Gastrocnemius medialis (tissue), 4 donors: ENCODE results near the gene DSCAML1. TPM values are rescaled to one million over a fixed set of nuclear protein-coding genes. Genes with fewer than 3 reads are reported as not detected.

Experiments used
- ATAC-seq, 2 donors: fragments of 150-250 bp; one replicate each; pipeline ENCODE4 v1.9.1; 2016
- DNase-seq, 2 donors: peaks; one replicate each; pipeline ENCODE4 v3.0.0-alpha.2; 2019
- H3K27ac ChIP-seq, 4 donors: fragments of 200-600 bp; sonication (generic); 1 replicate in 1 of 4; 2 replicates in 3 of 4; pipeline ENCODE4 v1.5.1; 2016 to 2018; ENCODE audit warnings: mild to moderate bottlenecking in 2 of 4, moderate library complexity in 1 of 4
- H3K27me3 ChIP-seq, 3 donors: fragments of 200-600 bp; sonication (generic) in 2 of 3; 1 replicate in 1 of 3; 2 replicates in 2 of 3; pipeline versions ENCODE4 v1.5.1 to v1.6.0; 2016 to 2019; ENCODE audit warnings: mild to moderate bottlenecking in 1 of 3, moderate library complexity in 1 of 3
- H3K36me3 ChIP-seq, 2 donors: fragments of 200-600 bp; sonication (generic) in 1 of 2; one replicate each; pipeline ENCODE4 v1.5.1; 2017 to 2018
- H3K4me1 ChIP-seq, 2 donors: fragments of 200-600 bp; sonication (generic) in 1 of 2; one replicate each; pipeline ENCODE4 v1.5.1; 2016 to 2017; ENCODE audit warnings: mild to moderate bottlenecking in 2 of 2
- H3K4me3 ChIP-seq, 4 donors: fragments of 200-600 bp; sonication (generic) in 3 of 4; 1 replicate in 1 of 4; 2 replicates in 3 of 4; pipeline ENCODE4 v1.5.1; 2016 to 2019; ENCODE audit warnings: mild to moderate bottlenecking in 2 of 4
- H3K9me3 ChIP-seq, 3 donors: fragments of 200-600 bp; sonication (generic) in 2 of 3; 1 replicate in 1 of 3; 2 replicates in 2 of 3; pipeline ENCODE4 v1.5.1; 2016 to 2019
- CTCF ChIP-seq, 5 experiments: fragments of 450-650 bp in 3 of 5; fragments of 200-600 bp in 2 of 5; sonication (generic) in 2 of 5; IDR thresholded peaks in 4 of 5; conservative IDR thresholded peaks in 1 of 5; 1 replicate in 4 of 5; 2 replicates in 1 of 5; pipeline ENCODE4 v1.5.1; 2016 to 2019; ENCODE audit warnings: antibody characterized with exemption in 5 of 5, mild to moderate bottlenecking in 3 of 5, moderate library complexity in 3 of 5
- POLR2A ChIP-seq, 2 donors: fragments of 450-650 bp; IDR thresholded peaks; one replicate each; pipeline ENCODE4 v1.6.1; 2017; ENCODE audit warnings: antibody characterized with exemption in 2 of 2, mild to moderate bottlenecking in 2 of 2, moderate library complexity in 2 of 2
- in situ Hi-C, 4 donors: fragments of 200-750 bp; cut with MboI; loops; one replicate each; pipeline versions ENCODE4 v1.15.0 to v1.8.0; 2017; ENCODE audit warnings: low sequenced_read_pairs in 4 of 4
- intact Hi-C: fragments of 100-400 bp; cut with DNase I; formaldehyde crosslinking; loops from one replicate; pipeline ENCODE4 v1.15.1; 2023; ENCODE audit warnings: low total_unique reads
- total RNA-seq, 4 donors: library from RNA; depleted of rRNA; stranded (reverse); fragments of >200 nt; gene quantifications; one replicate each; pipeline versions ENCODE4 v1.1.0 to v1.2.3, GENCODE V29; 2016

The DSCAML1 gene
- total RNA-seq, 4 donors from 2014 or later = 0.05 to 0.15 (median 0.07) TPM

DNA sequence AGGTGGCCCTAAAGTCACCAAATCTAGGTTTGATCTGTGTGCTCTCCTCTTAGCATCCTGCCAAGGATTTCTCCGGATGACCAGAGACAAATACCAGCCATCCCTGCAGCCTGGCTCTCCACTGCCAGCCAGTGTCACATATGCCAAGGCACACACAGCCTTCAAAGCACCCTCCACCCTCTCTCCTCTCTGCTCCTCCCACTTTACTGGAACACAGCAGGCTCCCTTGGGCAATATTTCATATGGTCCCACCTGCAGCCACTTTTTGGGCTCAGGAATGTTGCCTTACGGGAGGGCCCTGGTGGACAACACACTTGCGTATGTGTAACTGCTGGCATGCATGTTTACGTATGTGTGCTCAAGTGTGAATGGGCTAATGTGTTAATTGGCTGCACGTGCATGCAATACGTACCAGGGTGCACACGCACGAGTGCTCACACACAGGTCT is 285.5 kb downstream of the DSCAML1 start:
- TF ChIP-seq CTCF (IDR thresholded peaks at IDR 0.05 in 4 of 5, conservative IDR thresholded peaks at IDR 0.05 in 1 of 5) = no peak
- TF ChIP-seq POLR2A (IDR thresholded peaks at IDR 0.05) = no peak
- Histone ChIP-seq H3K27me3 (no peaks in the 10 kb centered on the region), H3K27ac (no peak overlapping the region), H3K9me3 (no peaks in the 10 kb centered on the region), H3K36me3 (no peaks in the 10 kb centered on the region), H3K4me1 (no peaks in the 10 kb centered on the region), H3K4me3 (no peak overlapping the region)
- ATAC-seq = no peak
- no peak for DNase-seq
- in situ Hi-C loops = no loop called here
- intact Hi-C loops = no loop called here

DNA sequence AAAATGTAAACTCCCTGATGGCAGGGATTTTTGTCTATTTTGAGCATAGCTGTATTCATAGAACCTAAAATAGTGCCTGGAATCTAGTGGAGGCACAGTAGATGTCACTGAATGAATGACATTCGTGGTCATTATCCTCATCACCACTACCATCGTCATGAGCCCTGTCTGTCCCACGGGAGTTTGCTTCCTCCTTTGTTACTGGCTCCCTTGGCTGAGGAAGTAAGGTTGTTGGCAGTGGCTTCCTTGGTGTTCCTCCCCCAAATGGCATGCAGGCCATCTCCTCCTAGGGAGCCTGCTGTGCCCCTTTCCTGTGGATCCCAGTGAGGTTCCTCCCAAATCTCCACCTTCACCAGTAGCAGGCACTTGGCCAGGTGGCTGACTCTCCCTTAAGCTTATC is 286.4 kb downstream of the DSCAML1 start:
- H3K27ac ChIP-seq = no peak overlapping the region
- in situ Hi-C loops = no loop called here
- H3K9me3 ChIP-seq = no peaks in the 10 kb centered on the region
- no peaks in the 10 kb centered on the region for H3K27me3 ChIP-seq
- TF ChIP-seq POLR2A (IDR thresholded peaks at IDR 0.05) (no peak), CTCF (IDR thresholded peaks at IDR 0.05 in 4 of 5, conservative IDR thresholded peaks at IDR 0.05 in 1 of 5) (no peak)
- intact Hi-C loops = no loop called here
- ATAC-seq = no peak
- DNase-seq = no peak
- H3K4me1 ChIP-seq = no peaks in the 10 kb centered on the region
- H3K4me3 ChIP-seq = no peak overlapping the region
- no peaks in the 10 kb centered on the region for H3K36me3 ChIP-seq

- Histone ChIP-seq H3K4me3 (no peak overlapping the region), H3K27ac (no peak overlapping the region), H3K36me3 (no peaks in the 10 kb centered on the region), H3K4me1 (no peaks in the 10 kb centered on the region), H3K27me3 (no peaks in the 10 kb centered on the region), H3K9me3 (no peaks in the 10 kb centered on the region)
- in situ Hi-C loops = no loop called here
- TF ChIP-seq POLR2A (IDR thresholded peaks at IDR 0.05) = no peak
- no peak for TF ChIP-seq CTCF (IDR thresholded peaks at IDR 0.05 in 4 of 5, conservative IDR thresholded peaks at IDR 0.05 in 1 of 5)
- intact Hi-C loops = no loop called here
- ATAC-seq = no peak
- no peak for DNase-seq
Observed at GRCh38 chr11:117509543-117509942, 287.5 kb downstream of the DSCAML1 start.

- Histone ChIP-seq H3K9me3 (no peaks in the 10 kb centered on the region), H3K27ac (no peak overlapping the region), H3K36me3 (no peaks in the 10 kb centered on the region), H3K27me3 (no peaks in the 10 kb centered on the region), H3K4me1 (no peaks in the 10 kb centered on the region), H3K4me3 (no peak overlapping the region)
- DNase-seq = no peak
- ATAC-seq = no peak
- TF ChIP-seq CTCF (IDR thresholded peaks at IDR 0.05 in 4 of 5, conservative IDR thresholded peaks at IDR 0.05 in 1 of 5) = no peak
- no peak for TF ChIP-seq POLR2A (IDR thresholded peaks at IDR 0.05)
- intact Hi-C loops (no loop called here), in situ Hi-C loops (no loop called here)
Observed at GRCh38 chr11:117506971-117507370, 290.0 kb downstream of the DSCAML1 start.

GRCh38 chr11:117505285-117505970 is 291.6 kb downstream of the DSCAML1 start:
- Histone ChIP-seq H3K4me3 (no peak overlapping the region), H3K27ac (no peak overlapping the region), H3K36me3 (no peaks in the 10 kb centered on the region), H3K4me1 (no peaks in the 10 kb centered on the region), H3K27me3 (no peaks in the 10 kb centered on the region), H3K9me3 (no peaks in the 10 kb centered on the region)
- ATAC-seq (no peak), DNase-seq (no peak)
- intact Hi-C loops = no loop called here
- TF ChIP-seq POLR2A (IDR thresholded peaks at IDR 0.05) = no peak
- no peak for TF ChIP-seq CTCF (IDR thresholded peaks at IDR 0.05 in 4 of 5, conservative IDR thresholded peaks at IDR 0.05 in 1 of 5)
- in situ Hi-C loops = no loop called here
